NT2/D1 (cell line): Measurements from ENCODE around the gene TRPM5.

Source experiments
- SUZ12 ChIP-seq: IDR thresholded peaks from 2 replicates; pipeline ENCODE4 v1.6.1; 2011; ENCODE audit not compliant: insufficient read length, insufficient read depth; ENCODE audit errors: extremely low read depth
- YY1 ChIP-seq: IDR thresholded peaks from 2 replicates; pipeline ENCODE4 v1.6.1; 2011; ENCODE audit not compliant: insufficient read length, insufficient read depth
- ZNF274 ChIP-seq: IDR thresholded peaks from 2 replicates; pipeline ENCODE4 v1.6.1; 2011; ENCODE audit warnings: mild to moderate bottlenecking, low read depth, low read length

- TF ChIP-seq SUZ12 (no peak), ZNF274 (no peak), YY1 (no peak)
These were observed 28.3 kb upstream of the TRPM5 start for GRCh38 chr11:2472428-2473186.
